Calu3 (cell line): ENCODE data around the gene KAT5. TPM values are rescaled to one million over a fixed set of nuclear protein-coding genes. Genes with fewer than 3 reads are reported as not detected.
"Not testable (repeated sequence)": the region's sequence is repeated elsewhere in the genome, so short reads cannot be mapped to it uniquely, and the experiment has no call there.

Experiments
- BruUV-seq: library from RNA; stranded (reverse); fragments of 400-500 nt; replicated peaks from 2 replicates; lab custom pipeline; 2021; lab: Mats Ljungman, UMichigan
- CTCF ChIA-PET: fragments of 300-600 bp; sonication (Branson Sonifier 250); formaldehyde crosslinking; loops from one replicate; lab custom pipeline; 2022; ENCODE audit warnings: antibody characterized with exemption; lab: Charles Lee
- DNase-seq: peaks from one replicate; pipeline ENCODE4 v3.0.0; 2022
- H3K27ac Mint-ChIP-seq: one replicate; pipeline ENCODE4 v1.8.0; 2022; ENCODE audit warnings: mixed read lengths; ENCODE audit not compliant: unreplicated experiment
- H3K27me3 Mint-ChIP-seq: one replicate; pipeline ENCODE4 v1.8.0; 2022; ENCODE audit warnings: mixed read lengths; ENCODE audit not compliant: unreplicated experiment
- H3K36me3 Mint-ChIP-seq: one replicate; pipeline ENCODE4 v1.8.0; 2022; ENCODE audit warnings: mild to moderate bottlenecking, moderate library complexity, mixed read lengths; ENCODE audit not compliant: insufficient read depth, unreplicated experiment
- H3K4me1 Mint-ChIP-seq: one replicate; pipeline ENCODE4 v1.8.0; 2022; ENCODE audit warnings: mild to moderate bottlenecking, low read depth, mixed read lengths; ENCODE audit not compliant: unreplicated experiment
- H3K4me3 Mint-ChIP-seq: one replicate; pipeline ENCODE4 v1.8.0; 2022; ENCODE audit warnings: mild to moderate bottlenecking, low read depth, moderate library complexity, mixed read lengths; ENCODE audit not compliant: unreplicated experiment
- H3K9me3 Mint-ChIP-seq: one replicate; pipeline ENCODE4 v1.8.0; 2022; ENCODE audit warnings: low read depth, mixed read lengths; ENCODE audit not compliant: unreplicated experiment
- intact Hi-C: fragments of 100-400 bp; cut with micrococcal nuclease; formaldehyde crosslinking; loops from one replicate; pipeline ENCODE4 v1.10.0; 2022; ENCODE audit not compliant: unreplicated experiment
- total RNA-seq: library from RNA; stranded (reverse); gene quantifications from 2 replicates; pipeline ENCODE4 v1.2.3, GENCODE V29; 2022
- TF ChIP-seq, protein P1 (sequence below): fragments of 200-600 bp; IDR thresholded peaks from one replicate; pipeline ENCODE4 v1.8.0; 2022; ENCODE audit warnings: antibody characterized with exemption; ENCODE audit not compliant: unreplicated experiment

Gene KAT5
- total RNA-seq, 1 experiment from 2014 or later = 50.9 TPM

DNA sequence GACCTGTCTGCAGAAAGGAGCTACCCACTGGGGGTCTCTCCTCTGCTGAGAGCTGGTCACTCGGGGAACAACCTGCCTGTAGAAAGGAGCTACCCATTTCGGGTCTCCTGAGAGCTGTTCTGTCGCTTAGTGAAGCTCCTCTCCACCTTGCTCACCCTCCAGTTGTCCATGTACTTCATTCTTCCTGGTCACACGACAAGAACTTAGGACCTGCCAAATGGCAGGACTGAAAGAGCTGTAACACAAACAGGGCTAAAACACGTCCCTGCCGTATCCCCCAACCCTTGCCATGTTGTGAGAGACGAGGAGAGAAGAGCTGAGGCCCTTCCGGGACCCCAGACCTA lies 32.6 kb downstream of the KAT5 start:
- Mint-ChIP-seq H3K27me3 (peaks cover 85% of the 10 kb centered on the region), H3K27ac (no peak overlapping the region), H3K9me3 (no peaks in the 10 kb centered on the region), H3K4me3 (no peak overlapping the region), H3K36me3 (no peaks in the 10 kb centered on the region), H3K4me1 (no peaks in the 10 kb centered on the region)
- BruUV-seq = no TSS peak
- CTCF ChIA-PET = interaction anchor here (0.6 to 1.5 kb wide), 10 partner anchors 8 to 144 kb away, joined by 3 to 9 read pairs (median 3); partner anchors contain the start of genes FIBP, KAT5 and RNASEH2C
- DNase-seq = no peak
- TF ChIP-seq, protein P1, sequence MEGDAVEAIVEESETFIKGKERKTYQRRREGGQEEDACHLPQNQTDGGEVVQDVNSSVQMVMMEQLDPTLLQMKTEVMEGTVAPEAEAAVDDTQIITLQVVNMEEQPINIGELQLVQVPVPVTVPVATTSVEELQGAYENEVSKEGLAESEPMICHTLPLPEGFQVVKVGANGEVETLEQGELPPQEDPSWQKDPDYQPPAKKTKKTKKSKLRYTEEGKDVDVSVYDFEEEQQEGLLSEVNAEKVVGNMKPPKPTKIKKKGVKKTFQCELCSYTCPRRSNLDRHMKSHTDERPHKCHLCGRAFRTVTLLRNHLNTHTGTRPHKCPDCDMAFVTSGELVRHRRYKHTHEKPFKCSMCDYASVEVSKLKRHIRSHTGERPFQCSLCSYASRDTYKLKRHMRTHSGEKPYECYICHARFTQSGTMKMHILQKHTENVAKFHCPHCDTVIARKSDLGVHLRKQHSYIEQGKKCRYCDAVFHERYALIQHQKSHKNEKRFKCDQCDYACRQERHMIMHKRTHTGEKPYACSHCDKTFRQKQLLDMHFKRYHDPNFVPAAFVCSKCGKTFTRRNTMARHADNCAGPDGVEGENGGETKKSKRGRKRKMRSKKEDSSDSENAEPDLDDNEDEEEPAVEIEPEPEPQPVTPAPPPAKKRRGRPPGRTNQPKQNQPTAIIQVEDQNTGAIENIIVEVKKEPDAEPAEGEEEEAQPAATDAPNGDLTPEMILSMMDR = no peak
- intact Hi-C loops = loop anchor here (2.0 kb wide), 1 partner anchor 74 kb away; no protein-coding TSS in a partner anchor

DNA sequence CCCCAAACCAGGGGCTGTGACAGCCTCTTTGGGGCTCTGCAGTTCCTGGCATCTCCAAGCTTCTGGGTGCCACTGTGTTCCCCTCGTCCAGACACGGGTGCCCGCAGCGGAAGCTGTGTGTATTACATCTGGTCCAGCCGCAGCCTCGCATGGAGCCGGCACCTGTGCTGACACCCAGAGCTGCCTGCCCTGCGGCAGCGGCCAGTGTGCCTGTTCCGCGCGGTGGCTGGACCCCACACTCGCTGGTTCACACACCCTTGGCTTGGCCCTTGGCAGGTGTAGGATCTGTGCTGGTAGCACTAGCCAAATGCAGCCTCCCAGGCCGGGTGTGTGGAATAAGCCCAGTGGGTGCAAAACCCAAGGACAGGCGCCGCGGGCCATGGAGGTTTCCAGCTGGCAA lies 33.0 kb downstream of the KAT5 start:
- no peak overlapping the region for H3K27ac Mint-ChIP-seq
- no peaks in the 10 kb centered on the region for H3K4me1 Mint-ChIP-seq
- CTCF ChIA-PET = interaction anchor here (0.6 to 1.5 kb wide), 9 partner anchors 8 to 143 kb away, joined by 3 to 9 read pairs (median 3); partner anchors contain the start of genes FIBP and RNASEH2C
- TF ChIP-seq, protein P1 = no peak
- peaks cover 88% of the 10 kb centered on the region for H3K27me3 Mint-ChIP-seq
- no peak for DNase-seq
- H3K36me3 Mint-ChIP-seq = no peaks in the 10 kb centered on the region
- no peak overlapping the region for H3K4me3 Mint-ChIP-seq
- H3K9me3 Mint-ChIP-seq = no peaks in the 10 kb centered on the region
- BruUV-seq = no TSS peak
- intact Hi-C loops = loop anchor here (2.0 kb wide), 1 partner anchor 74 kb away; no protein-coding TSS in a partner anchor

DNA sequence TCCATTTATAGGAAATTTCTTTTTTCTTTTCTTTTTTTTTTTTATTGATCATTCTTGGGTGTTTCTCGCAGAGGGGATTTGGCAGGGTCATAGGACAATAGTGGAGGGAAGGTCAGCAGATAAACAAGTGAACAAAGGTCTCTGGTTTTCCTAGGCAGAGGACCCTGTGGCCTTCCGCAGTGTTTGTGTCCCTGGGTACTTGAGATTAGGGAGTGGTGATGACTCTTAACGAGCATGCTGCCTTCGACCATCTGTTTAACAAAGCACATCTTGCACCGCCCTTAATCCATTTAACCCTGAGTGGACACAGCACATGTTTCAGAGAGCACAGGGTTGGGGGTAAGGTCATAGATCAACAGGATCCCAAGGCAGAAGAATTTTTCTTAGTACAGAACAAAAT lies 50.1 kb downstream of the KAT5 start:
- H3K4me3 Mint-ChIP-seq, H3K4me1 Mint-ChIP-seq, H3K27ac Mint-ChIP-seq, H3K9me3 Mint-ChIP-seq, H3K36me3 Mint-ChIP-seq, DNase-seq, intact Hi-C loops, BruUV-seq, CTCF ChIA-PET: not testable (repeated sequence)
- H3K27me3 Mint-ChIP-seq = peaks cover 11% of the 10 kb centered on the region

DNA sequence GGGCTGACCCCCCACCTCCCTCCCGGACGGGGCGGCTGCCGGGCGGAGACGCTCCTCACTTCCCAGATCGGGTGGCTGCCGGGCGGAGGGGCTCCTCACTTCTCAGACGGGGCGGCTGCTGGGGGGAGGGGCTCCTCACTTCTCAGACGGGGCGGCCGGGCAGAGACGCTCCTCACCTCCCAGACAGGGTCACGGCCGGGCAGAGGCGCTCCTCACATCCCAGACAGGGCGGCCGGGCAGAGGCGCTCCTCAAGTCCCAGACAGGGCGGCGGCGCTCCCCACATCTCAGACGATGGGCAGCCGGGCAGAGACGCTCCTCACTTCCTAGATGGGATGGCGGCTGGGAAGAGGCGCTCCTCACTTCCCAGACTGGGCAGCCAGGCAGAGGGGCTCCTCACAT lies 50.8 kb downstream of the KAT5 start:
- H3K4me1 Mint-ChIP-seq, H3K9me3 Mint-ChIP-seq, H3K4me3 Mint-ChIP-seq, BruUV-seq, intact Hi-C loops, H3K36me3 Mint-ChIP-seq, CTCF ChIA-PET, H3K27ac Mint-ChIP-seq, DNase-seq: not testable (repeated sequence)
- peaks cover 11% of the 10 kb centered on the region for H3K27me3 Mint-ChIP-seq

DNA sequence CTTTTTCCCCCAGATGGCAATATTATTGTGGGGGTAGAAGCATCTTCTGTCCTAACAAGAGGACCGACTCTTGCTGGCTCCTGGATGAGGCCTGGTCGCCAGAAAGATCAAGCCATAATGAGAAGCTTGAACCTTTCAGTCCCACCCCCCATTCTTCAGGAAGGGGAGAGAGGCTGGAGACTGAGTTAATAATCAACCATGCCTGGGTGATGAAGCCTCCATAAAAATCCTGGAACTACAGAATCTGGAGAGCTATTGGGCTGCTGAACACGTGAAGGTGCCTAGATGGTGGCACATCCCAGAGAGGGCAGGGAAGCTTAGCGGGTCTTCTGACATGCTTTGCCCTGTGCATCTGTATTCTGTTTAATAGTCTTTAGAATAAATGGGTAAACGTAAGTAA lies 52.4 kb downstream of the KAT5 start:
- Mint-ChIP-seq H3K9me3 (no peaks in the 10 kb centered on the region), H3K27me3 (peaks cover 3% of the 10 kb centered on the region), H3K27ac (no peak overlapping the region), H3K36me3 (no peaks in the 10 kb centered on the region), H3K4me3 (no peak overlapping the region), H3K4me1 (no peaks in the 10 kb centered on the region)
- TF ChIP-seq, protein P1 = no peak
- no peak for DNase-seq
- CTCF ChIA-PET = interaction anchor here (0.6 kb wide), 1 partner anchor 566 kb away, joined by 7 read pairs; no protein-coding TSS in a partner anchor
- intact Hi-C loops = no loop called here
- no TSS peak for BruUV-seq
